ENCODE results near the gene AGFG2. TPM values are rescaled to one million over a fixed set of nuclear protein-coding genes. Genes with fewer than 3 reads are reported as not detected.
A peak's percentile ranks its signal among the peaks of the same experiment; 100 is the strongest.

Gene AGFG2
- total RNA-seq, 1 experiment from 2014 or later: 30.4 TPM

DNA sequence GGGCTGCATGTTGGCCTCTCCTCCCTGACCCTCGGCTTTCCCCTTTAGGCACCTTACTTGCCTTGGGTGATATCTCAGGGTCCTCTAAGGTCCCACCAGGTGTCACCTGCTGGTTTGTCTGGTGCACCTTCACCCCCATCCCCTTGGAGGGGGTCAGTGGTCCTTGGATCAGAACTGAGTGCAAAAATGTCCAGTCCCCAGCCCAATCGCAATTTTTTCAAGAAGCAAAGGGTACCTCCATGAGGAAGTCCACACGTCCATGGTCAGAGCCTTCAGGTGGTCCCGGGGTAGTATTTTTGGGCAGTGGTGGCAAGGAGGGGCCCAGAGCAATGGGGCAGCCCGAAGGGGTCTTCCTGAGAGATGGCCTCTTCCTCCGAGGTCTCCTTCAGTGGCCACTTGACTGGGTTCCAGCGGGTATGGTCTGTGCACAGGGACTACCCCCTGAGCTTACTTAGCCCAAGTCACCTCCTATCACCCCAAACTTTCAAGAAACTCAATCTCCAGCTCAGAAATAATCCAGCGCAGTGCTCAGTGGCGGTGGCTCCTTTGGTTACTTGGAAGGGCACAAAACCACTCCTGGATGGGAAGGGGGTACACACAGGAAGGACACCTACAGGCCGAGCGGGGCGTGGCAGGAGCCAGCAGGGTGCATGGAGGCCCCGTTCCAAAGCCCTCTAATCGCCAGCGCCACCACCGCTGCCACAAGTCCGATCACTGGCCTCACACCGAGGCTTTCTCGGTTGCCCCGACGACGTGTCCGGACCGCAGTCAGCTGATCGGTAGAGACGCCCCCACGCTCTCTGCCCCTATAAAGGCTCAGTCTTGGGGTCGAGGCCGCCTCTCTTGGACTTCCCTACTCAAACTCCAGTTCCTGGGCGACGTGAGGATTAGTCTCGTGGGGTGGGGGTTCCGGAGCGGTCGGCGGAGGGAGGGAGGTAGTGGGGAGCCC lies 30.2 kb downstream of the AGFG2 start:
- no peaks in the 10 kb centered on the region for H3K9me3 ChIP-seq (ENCODE audit: insufficient read depth, low read depth)
- peaks cover 17% of the 10 kb centered on the region for H3F3A ChIP-seq (ENCODE audit: insufficient read depth, low read depth)
- H3K27ac ChIP-seq: no peak overlapping the region
- no peak for TF ChIP-seq EZH2 (IDR thresholded peaks at IDR 0.05; ENCODE audit: low read depth)
- TF ChIP-seq, protein P1, sequence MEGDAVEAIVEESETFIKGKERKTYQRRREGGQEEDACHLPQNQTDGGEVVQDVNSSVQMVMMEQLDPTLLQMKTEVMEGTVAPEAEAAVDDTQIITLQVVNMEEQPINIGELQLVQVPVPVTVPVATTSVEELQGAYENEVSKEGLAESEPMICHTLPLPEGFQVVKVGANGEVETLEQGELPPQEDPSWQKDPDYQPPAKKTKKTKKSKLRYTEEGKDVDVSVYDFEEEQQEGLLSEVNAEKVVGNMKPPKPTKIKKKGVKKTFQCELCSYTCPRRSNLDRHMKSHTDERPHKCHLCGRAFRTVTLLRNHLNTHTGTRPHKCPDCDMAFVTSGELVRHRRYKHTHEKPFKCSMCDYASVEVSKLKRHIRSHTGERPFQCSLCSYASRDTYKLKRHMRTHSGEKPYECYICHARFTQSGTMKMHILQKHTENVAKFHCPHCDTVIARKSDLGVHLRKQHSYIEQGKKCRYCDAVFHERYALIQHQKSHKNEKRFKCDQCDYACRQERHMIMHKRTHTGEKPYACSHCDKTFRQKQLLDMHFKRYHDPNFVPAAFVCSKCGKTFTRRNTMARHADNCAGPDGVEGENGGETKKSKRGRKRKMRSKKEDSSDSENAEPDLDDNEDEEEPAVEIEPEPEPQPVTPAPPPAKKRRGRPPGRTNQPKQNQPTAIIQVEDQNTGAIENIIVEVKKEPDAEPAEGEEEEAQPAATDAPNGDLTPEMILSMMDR (conservative IDR thresholded peaks at IDR 0.05): no peak
- no peaks in the 10 kb centered on the region for H3K9me2 ChIP-seq (ENCODE audit: insufficient read depth)
- H3K4me1 ChIP-seq (replicated peaks; ENCODE audit: insufficient read depth): no peaks in the 10 kb centered on the region
- H3K4me2 ChIP-seq: no peak overlapping the region
- H3K27me3 ChIP-seq (ENCODE audit: insufficient read depth, low read depth): no peaks in the 10 kb centered on the region
- no peak overlapping the region for H2AFZ ChIP-seq
- H4K20me1 ChIP-seq (ENCODE audit: insufficient read depth): no peaks in the 10 kb centered on the region
- TSS peak; percentile 19 for BruUV-seq (replicated peaks)
- H3K79me2 ChIP-seq (ENCODE audit: low read depth): no peaks in the 10 kb centered on the region
- intact Hi-C loops (cut with micrococcal nuclease; ENCODE audit: unreplicated experiment): loop anchor here (1.0 kb wide), 1 partner anchor 13 kb away; no protein-coding TSS in a partner anchor
- H3K36me3 ChIP-seq (ENCODE audit: low read depth): no peaks in the 10 kb centered on the region
- POLR2A ChIA-PET (ENCODE audit: unreplicated experiment): no interaction called here
- DNase-seq: no peak
- H3K4me3 ChIP-seq: no peak overlapping the region
- CTCF ChIA-PET: interaction anchor here (0.6 kb wide), 1 partner anchor 33 kb away, joined by 5 read pairs; the partner anchor contains the start of gene PCOLCE

DNA sequence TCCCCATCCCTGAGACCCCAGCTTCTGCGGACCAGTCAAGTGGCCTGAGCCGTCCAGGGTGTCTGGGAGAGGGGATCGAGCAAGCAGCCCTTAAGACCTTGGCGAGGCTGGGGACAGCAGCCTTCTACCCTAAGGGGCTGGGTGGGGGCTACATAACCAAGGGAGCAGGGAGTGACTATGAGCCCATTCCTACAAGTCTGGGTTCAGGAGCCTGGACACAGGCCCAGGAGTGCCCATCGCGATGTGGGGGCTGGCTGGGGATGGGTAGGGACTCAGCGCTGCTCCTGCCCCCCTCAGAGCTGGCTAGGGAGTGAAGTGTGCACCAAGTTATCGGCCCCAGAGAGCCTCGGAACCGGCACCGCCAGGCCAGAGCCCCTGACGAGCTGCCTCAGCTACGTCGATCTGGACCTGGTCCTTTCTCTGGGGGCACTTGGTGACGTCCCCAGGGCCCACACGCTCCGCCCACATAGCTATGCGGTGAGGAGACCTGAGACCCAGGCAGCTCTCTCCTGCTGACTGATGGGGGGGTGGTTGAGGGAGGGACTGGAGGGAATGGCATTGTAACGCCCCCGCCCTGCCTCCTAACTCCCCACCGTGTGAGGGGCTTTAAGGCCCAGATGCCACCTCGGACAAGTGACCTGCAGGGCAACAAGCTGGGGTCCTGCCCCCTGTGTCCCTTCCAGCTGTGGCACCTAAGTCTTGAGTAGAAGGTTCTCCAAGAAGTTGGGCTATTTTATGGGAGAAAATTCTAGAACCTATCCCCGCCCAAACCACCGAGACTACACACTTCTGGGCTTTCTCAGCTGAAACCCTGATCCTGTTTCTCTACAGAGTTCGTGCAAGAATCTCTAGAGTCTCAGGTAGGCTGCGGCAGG lies 32.2 kb downstream of the AGFG2 start:
- H3K36me3 ChIP-seq (ENCODE audit: low read depth): no peaks in the 10 kb centered on the region
- no peaks in the 10 kb centered on the region for H3K79me2 ChIP-seq (ENCODE audit: low read depth)
- TF ChIP-seq, protein P1 (conservative IDR thresholded peaks at IDR 0.05): no peak
- no peak for TF ChIP-seq EZH2 (IDR thresholded peaks at IDR 0.05; ENCODE audit: low read depth)
- H4K20me1 ChIP-seq (ENCODE audit: insufficient read depth): no peaks in the 10 kb centered on the region
- H3K4me2 ChIP-seq: no peak overlapping the region
- no TSS peak for BruUV-seq (replicated peaks)
- no peak overlapping the region for H3K4me3 ChIP-seq
- no peaks in the 10 kb centered on the region for H3K4me1 ChIP-seq (replicated peaks; ENCODE audit: insufficient read depth)
- no peaks in the 10 kb centered on the region for H3K9me2 ChIP-seq (ENCODE audit: insufficient read depth)
- CTCF ChIA-PET: interaction anchor here (0.5 to 1.1 kb wide), 5 partner anchors 11 to 394 kb away, joined by 3 to 22 read pairs (median 6); partner anchors contain the start of genes AGFG2 and STAG3
- peak in 1 of 2 experiments; percentile 32 for DNase-seq
- H3K27ac ChIP-seq: no peak overlapping the region
- peaks cover 12% of the 10 kb centered on the region for H3F3A ChIP-seq (ENCODE audit: insufficient read depth, low read depth)
- POLR2A ChIA-PET (ENCODE audit: unreplicated experiment): interaction anchor here (0.6 to 0.9 kb wide), 4 partner anchors 13 to 325 kb away, joined by 3 to 18 read pairs (median 10); partner anchors contain the start of genes ACHE, FBXO24 and LRCH4
- H3K27me3 ChIP-seq (ENCODE audit: insufficient read depth, low read depth): no peaks in the 10 kb centered on the region
- no peaks in the 10 kb centered on the region for H3K9me3 ChIP-seq (ENCODE audit: insufficient read depth, low read depth)
- H2AFZ ChIP-seq: no peak overlapping the region
- intact Hi-C loops (cut with micrococcal nuclease; ENCODE audit: unreplicated experiment): no loop called here

DNA sequence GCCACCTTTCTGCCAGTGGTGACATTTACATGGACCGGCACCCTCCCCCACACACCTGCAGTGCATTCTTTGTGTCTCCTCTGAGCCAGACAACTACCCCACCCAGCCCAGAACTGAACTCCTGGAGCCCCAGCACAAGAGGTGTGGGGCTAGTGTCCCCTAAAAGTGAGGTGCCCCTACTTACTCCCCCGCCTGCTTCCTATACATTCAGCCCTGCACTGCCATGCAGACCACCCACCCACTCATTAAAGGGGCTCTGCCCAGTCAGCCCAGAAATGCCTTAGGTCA lies 32.8 kb downstream of the AGFG2 start:
- Histone ChIP-seq H4K20me1 (ENCODE audit: insufficient read depth) (no peaks in the 10 kb centered on the region), H3K27me3 (ENCODE audit: insufficient read depth, low read depth) (no peaks in the 10 kb centered on the region), H3K36me3 (ENCODE audit: low read depth) (no peaks in the 10 kb centered on the region), H3K4me2 (no peak overlapping the region), H3K4me3 (no peak overlapping the region), H3K9me2 (ENCODE audit: insufficient read depth) (no peaks in the 10 kb centered on the region), H3K9me3 (ENCODE audit: insufficient read depth, low read depth) (no peaks in the 10 kb centered on the region), H2AFZ (no peak overlapping the region), H3F3A (ENCODE audit: insufficient read depth, low read depth) (peaks cover 11% of the 10 kb centered on the region), H3K27ac (no peak overlapping the region), H3K79me2 (ENCODE audit: low read depth) (no peaks in the 10 kb centered on the region), H3K4me1 (replicated peaks; ENCODE audit: insufficient read depth) (no peaks in the 10 kb centered on the region)
- TF ChIP-seq, protein P1 (conservative IDR thresholded peaks at IDR 0.05): no peak
- no peak for TF ChIP-seq EZH2 (IDR thresholded peaks at IDR 0.05; ENCODE audit: low read depth)
- POLR2A ChIA-PET (ENCODE audit: unreplicated experiment): interaction anchor here (0.7 kb wide), 1 partner anchor 13 kb away, joined by 3 read pairs; no protein-coding TSS in a partner anchor
- no peak for DNase-seq
- no TSS peak for BruUV-seq (replicated peaks)
- CTCF ChIA-PET: interaction anchor here (0.6 to 1.1 kb wide), 2 partner anchors 17 to 33 kb away, joined by 4 to 6 read pairs; partner anchors contain the start of gene AGFG2
- intact Hi-C loops (cut with micrococcal nuclease; ENCODE audit: unreplicated experiment): no loop called here
